IMR-90 (cell line): ENCODE measurements around the gene LEPROT. TPM values are rescaled to one million over a fixed set of nuclear protein-coding genes. Genes with fewer than 3 reads are reported as not detected.

Experiments used
- ATAC-seq: fragments of 200-7000 bp; cut with Tn5 transposase; 2 replicates; pipeline ENCODE4 v1.9.1; 2020; ENCODE audit warnings: low read depth, mild to moderate bottlenecking, moderate library complexity
- BruUV-seq: library from RNA; stranded (reverse); fragments of 400-500 nt; replicated peaks from 2 replicates; lab custom pipeline; 2021; lab: Mats Ljungman, UMichigan
- CTCF ChIA-PET: fragments of 300-600 bp; formaldehyde crosslinking; extraction: SDS; loops from one replicate; lab custom pipeline; 2021; ENCODE audit warnings: antibody characterized with exemption; lab: Yijun Ruan, JAX
- POLR2A ChIA-PET: fragments of 300-600 bp; sonication (Branson Sonifier 250); formaldehyde crosslinking; loops from one replicate; lab custom pipeline; 2022; ENCODE audit warnings: antibody characterized with exemption; ENCODE audit not compliant: unreplicated experiment; lab: Charles Lee
- DNase-seq: peaks from one replicate; pipeline ENCODE4 v3.0.0; 2013
- H2AFZ ChIP-seq: replicated peaks from 2 replicates; pipeline ENCODE3; 2013; ENCODE audit warnings: low read length, mild to moderate bottlenecking; ENCODE audit not compliant: poor library complexity
- H2AK5ac ChIP-seq: 2 replicates; pipeline ENCODE4 v1.6.1; 2013; ENCODE audit warnings: low read depth, low read length, inconsistent platforms
- H2AK9ac ChIP-seq: replicated peaks from 2 replicates; pipeline ENCODE3; 2013; ENCODE audit warnings: mild to moderate bottlenecking, low read depth, low read length, moderate library complexity; ENCODE audit not compliant: poor library complexity
- H2BK120ac ChIP-seq: 2 replicates; pipeline ENCODE4 v1.6.1; 2013; ENCODE audit warnings: low read depth, low read length, inconsistent platforms
- H2BK15ac ChIP-seq: 3 replicates; pipeline ENCODE4 v1.6.1; 2013; ENCODE audit warnings: low read depth, low read length, inconsistent platforms
- H2BK20ac ChIP-seq: 2 replicates; pipeline ENCODE4 v1.6.1; 2013; ENCODE audit warnings: low read depth, mild to moderate bottlenecking, inconsistent platforms, low read length, moderate library complexity
- H2BK5ac ChIP-seq: 2 replicates; pipeline ENCODE4 v1.6.1; 2013; ENCODE audit warnings: mild to moderate bottlenecking, low read depth, low read length, inconsistent platforms; ENCODE audit not compliant: poor library complexity, severe bottlenecking
- H3K14ac ChIP-seq: replicated peaks from 2 replicates; pipeline ENCODE4 v1.6.1; 2013; ENCODE audit warnings: low read depth, low read length, inconsistent platforms
- H3K18ac ChIP-seq: 2 replicates; pipeline ENCODE4 v1.6.1; 2013; ENCODE audit warnings: low read depth, low read length, control low read depth
- H3K23ac ChIP-seq: 2 replicates; pipeline ENCODE4 v1.6.1; 2013; ENCODE audit warnings: low read depth, low read length, inconsistent platforms
- H3K27ac ChIP-seq: 2 replicates; pipeline ENCODE4 v1.5.1; 2013; ENCODE audit warnings: mild to moderate bottlenecking, control low read depth, low read length; ENCODE audit not compliant: insufficient read depth
- H3K27me3 ChIP-seq: 2 replicates; pipeline ENCODE4 v1.6.1; 2013; ENCODE audit warnings: low read length; ENCODE audit not compliant: control insufficient read depth, insufficient read depth
- H3K36me3 ChIP-seq: 2 replicates; pipeline ENCODE4 v1.6.1; 2013; ENCODE audit warnings: low read length, mixed read lengths; ENCODE audit not compliant: control insufficient read depth, insufficient read depth
- H3K4ac ChIP-seq: 2 replicates; pipeline ENCODE4 v1.6.1; 2013; ENCODE audit warnings: low read depth, low read length, inconsistent platforms
- H3K4me1 ChIP-seq: 2 replicates; pipeline ENCODE4 v1.6.1; 2013; ENCODE audit warnings: low read length, mixed read lengths; ENCODE audit not compliant: control insufficient read depth, insufficient read depth
- H3K4me2 ChIP-seq: 2 replicates; pipeline ENCODE4 v1.6.1; 2013; ENCODE audit warnings: low read depth, mild to moderate bottlenecking, control low read depth, low read length, moderate library complexity
- H3K4me3 ChIP-seq: 2 replicates; pipeline ENCODE4 v1.5.1; 2013; ENCODE audit warnings: low read depth, mild to moderate bottlenecking, control low read depth, low read length, moderate library complexity; ENCODE audit not compliant: insufficient read depth
- H3K56ac ChIP-seq: 2 replicates; pipeline ENCODE4 v1.6.1; 2013; ENCODE audit warnings: low read length, inconsistent platforms; ENCODE audit not compliant: insufficient read depth; ENCODE audit errors: extremely low read depth
- H3K79me1 ChIP-seq, 2 experiments: 2 replicates each; pipeline ENCODE4 v1.6.1; 2013; ENCODE audit warnings: low read length in 2 of 2, inconsistent platforms in 1 of 2, low read depth in 1 of 2
- H3K9ac ChIP-seq: 2 replicates; pipeline ENCODE4 v1.6.1; 2013; ENCODE audit warnings: low read depth, low read length, control low read depth
- H3K9me1 ChIP-seq: 2 replicates; pipeline ENCODE4 v1.6.1; 2013; ENCODE audit warnings: low read length, inconsistent platforms; ENCODE audit not compliant: insufficient read depth
- H3K9me3 ChIP-seq: 2 replicates; pipeline ENCODE4 v1.6.1; 2013; ENCODE audit warnings: low read length; ENCODE audit not compliant: control insufficient read depth, insufficient read depth
- H4K20me1 ChIP-seq: 2 replicates; pipeline ENCODE4 v1.6.1; 2013; ENCODE audit warnings: low read length, inconsistent platforms; ENCODE audit not compliant: insufficient read depth
- H4K5ac ChIP-seq: 2 replicates; pipeline ENCODE4 v1.6.1; 2013; ENCODE audit warnings: mild to moderate bottlenecking, low read depth, low read length, control low read depth
- H4K8ac ChIP-seq, 2 experiments: 2 replicates each; pipeline ENCODE4 v1.6.1; 2013; ENCODE audit warnings: low read depth in 2 of 2, low read length in 2 of 2, control low read depth in 1 of 2, inconsistent platforms in 1 of 2
- H4K91ac ChIP-seq: 2 replicates; pipeline ENCODE4 v1.6.1; 2013; ENCODE audit warnings: low read depth, low read length, inconsistent platforms; ENCODE audit not compliant: insufficient read depth
- BHLHE40 ChIP-seq: fragments of 150-350 bp; IDR thresholded peaks from 2 replicates; pipeline ENCODE4 v1.6.1; 2016; ENCODE audit warnings: mild to moderate bottlenecking, low read depth, low read length
- CEBPB ChIP-seq: IDR thresholded peaks from 2 replicates; pipeline ENCODE4 v1.6.1; 2012; ENCODE audit warnings: low read depth, low read length, improper control_type of control experiment
- MAZ ChIP-seq: IDR thresholded peaks from 2 replicates; pipeline ENCODE4 v1.6.1; 2012; ENCODE audit warnings: low read depth, mild to moderate bottlenecking, low read length, improper control_type of control experiment, moderate library complexity, borderline replicate concordance
- MXI1 ChIP-seq: IDR thresholded peaks from 2 replicates; pipeline ENCODE4 v1.6.1; 2012; ENCODE audit warnings: low read depth, mild to moderate bottlenecking, low read length, moderate library complexity, borderline replicate concordance
- NFE2L2 ChIP-seq: fragments of 150-350 bp; IDR thresholded peaks from 2 replicates; pipeline ENCODE4 v1.6.1; 2016; ENCODE audit warnings: low read depth, mild to moderate bottlenecking, low read length
- RAD21 ChIP-seq: IDR thresholded peaks from 2 replicates; pipeline ENCODE4 v1.6.1; 2012; ENCODE audit warnings: low read length, improper control_type of control experiment
- RCOR1 ChIP-seq: IDR thresholded peaks from 2 replicates; pipeline ENCODE4 v1.6.1; 2012; ENCODE audit warnings: mild to moderate bottlenecking, low read length, improper control_type of control experiment; ENCODE audit not compliant: insufficient replicate concordance
- RFX5 ChIP-seq: IDR thresholded peaks from 2 replicates; pipeline ENCODE4 v1.8.0; 2012; ENCODE audit warnings: low read depth, mild to moderate bottlenecking, low read length, moderate library complexity
- SMC3 ChIP-seq: fragments of 150-350 bp; IDR thresholded peaks from 2 replicates; pipeline ENCODE4 v1.6.1; 2016; ENCODE audit warnings: low read depth, mild to moderate bottlenecking, antibody characterized with exemption, low read length, moderate library complexity
- WGBS, 2 experiments: methylation state at CpG; one replicate each; pipeline versions ENCODE4 v1.1.5 to v1.1.7; 2013; ENCODE audit warnings: missing lambda C conversion rate in 2 of 2; ENCODE audit not compliant: insufficient read length in 1 of 2; ENCODE audit errors: extremely low coverage in 2 of 2; 5-methylcytosine and 5-hydroxymethylcytosine counted together
- dilution Hi-C: fragments of 300-500 bp; cut with HindIII; formaldehyde crosslinking; loops from one replicate; pipeline ENCODE4 v1.14.3; 2018; ENCODE audit warnings: low sequenced_read_pairs; ENCODE audit not compliant: unreplicated experiment
- in situ Hi-C: fragments of 300-500 bp; cut with MboI; formaldehyde crosslinking; loops from 3 replicates; pipeline ENCODE4 v1.14.3; 2019; ENCODE audit warnings: low sequenced_read_pairs, inconsistent platforms, mixed read lengths
- intact Hi-C: fragments of 100-400 bp; cut with micrococcal nuclease; formaldehyde crosslinking; loops from 2 replicates; pipeline ENCODE4 v1.10.0; 2022
- polyA plus RNA-seq, 3 experiments: library from polyadenylated mRNA; depleted of rRNA; stranded (reverse); fragments of >200 nt; gene quantifications; 2 replicates each; pipeline ENCODE4 v1.2.3, GENCODE V29; 2012; ENCODE audit warnings: low replicate concordance in 1 of 3
- total RNA-seq: library from RNA; depleted of rRNA; stranded (reverse); fragments of >200 nt; gene quantifications from 2 replicates; pipeline ENCODE4 v1.2.3, GENCODE V29; 2012
- TF ChIP-seq, protein P1 (sequence below): fragments of 150-350 bp; IDR thresholded peaks from 2 replicates; pipeline ENCODE4 v1.6.1; 2017; ENCODE audit warnings: mild to moderate bottlenecking, antibody characterized with exemption, low read length, low read depth
- TF ChIP-seq, protein P2 (sequence below): fragments of 150-350 bp; IDR thresholded peaks from 2 replicates; pipeline ENCODE4 v1.6.1; 2016; ENCODE audit warnings: low read depth, mild to moderate bottlenecking, low read length, moderate library complexity, borderline replicate concordance
- TF ChIP-seq, protein P3 (sequence below): conservative IDR thresholded peaks from 2 replicates; pipeline ENCODE4 v1.5.1; 2012; ENCODE audit warnings: mild to moderate bottlenecking, low read depth, low read length, improper control_type of control experiment

The LEPROT gene
- total and polyA plus RNA-seq, 2 of the 4 experiments (the other 2 are of a cell fraction), result 21.0 to 40.2 TPM

DNA sequence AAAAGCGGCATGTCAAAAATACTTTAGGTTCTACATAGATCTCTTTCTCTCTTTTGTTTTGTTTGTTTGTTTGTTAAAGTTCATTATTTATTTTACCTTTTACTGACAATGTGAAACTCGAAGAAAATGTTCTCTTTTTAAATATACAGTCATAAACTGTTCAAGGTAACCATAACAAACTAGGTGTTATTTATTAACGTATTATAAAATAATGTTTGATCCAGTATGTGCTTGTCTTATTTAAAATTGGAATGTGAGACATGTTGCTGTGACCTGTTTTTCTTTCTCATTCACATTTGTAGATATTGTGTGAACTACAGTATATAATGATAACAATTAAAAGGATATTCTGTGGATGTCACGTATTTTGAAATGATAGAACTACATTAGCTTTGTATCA is 5.9 kb upstream of the LEPROT start:
- ATAC-seq (no peak), DNase-seq (no peak)
- no peak overlapping the region for H2BK15ac ChIP-seq
- intact Hi-C loops (no loop called here), dilution Hi-C loops (no loop called here), in situ Hi-C loops (no loop called here)
- peaks cover 2% of the 10 kb centered on the region; the same call in 1 of the 2 replicates for H3K4me1 ChIP-seq
- H4K8ac ChIP-seq, result no peak overlapping the region
- no peak overlapping the region for H3K9ac ChIP-seq
- H3K27ac ChIP-seq, result no peak overlapping the region
- POLR2A ChIA-PET, result no interaction called here
- H2AFZ ChIP-seq, result no peak overlapping the region
- no peaks in the 10 kb centered on the region for H3K27me3 ChIP-seq
- CTCF ChIA-PET, result interaction anchor here (0.6 kb wide), 2 partner anchors 354 to 397 kb away, joined by 3 to 7 read pairs; no protein-coding TSS in a partner anchor
- BruUV-seq, result no TSS peak
- H2BK20ac ChIP-seq, result no peak overlapping the region
- H3K36me3 ChIP-seq, result no peaks in the 10 kb centered on the region
- H3K9me3 ChIP-seq, result no peaks in the 10 kb centered on the region
- TF ChIP-seq RFX5, result no peak
- TF ChIP-seq BHLHE40, result no peak
- TF ChIP-seq, protein P1, sequence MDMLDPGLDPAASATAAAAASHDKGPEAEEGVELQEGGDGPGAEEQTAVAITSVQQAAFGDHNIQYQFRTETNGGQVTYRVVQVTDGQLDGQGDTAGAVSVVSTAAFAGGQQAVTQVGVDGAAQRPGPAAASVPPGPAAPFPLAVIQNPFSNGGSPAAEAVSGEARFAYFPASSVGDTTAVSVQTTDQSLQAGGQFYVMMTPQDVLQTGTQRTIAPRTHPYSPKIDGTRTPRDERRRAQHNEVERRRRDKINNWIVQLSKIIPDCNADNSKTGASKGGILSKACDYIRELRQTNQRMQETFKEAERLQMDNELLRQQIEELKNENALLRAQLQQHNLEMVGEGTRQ, result no peak
- TF ChIP-seq, protein P2, sequence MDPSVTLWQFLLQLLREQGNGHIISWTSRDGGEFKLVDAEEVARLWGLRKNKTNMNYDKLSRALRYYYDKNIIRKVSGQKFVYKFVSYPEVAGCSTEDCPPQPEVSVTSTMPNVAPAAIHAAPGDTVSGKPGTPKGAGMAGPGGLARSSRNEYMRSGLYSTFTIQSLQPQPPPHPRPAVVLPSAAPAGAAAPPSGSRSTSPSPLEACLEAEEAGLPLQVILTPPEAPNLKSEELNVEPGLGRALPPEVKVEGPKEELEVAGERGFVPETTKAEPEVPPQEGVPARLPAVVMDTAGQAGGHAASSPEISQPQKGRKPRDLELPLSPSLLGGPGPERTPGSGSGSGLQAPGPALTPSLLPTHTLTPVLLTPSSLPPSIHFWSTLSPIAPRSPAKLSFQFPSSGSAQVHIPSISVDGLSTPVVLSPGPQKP, result no peak
- TF ChIP-seq RAD21, result no peak
- no peak for TF ChIP-seq CEBPB
- TF ChIP-seq NFE2L2, result no peak
- TF ChIP-seq RCOR1, result no peak
- TF ChIP-seq SMC3, result no peak
- TF ChIP-seq, protein P3, sequence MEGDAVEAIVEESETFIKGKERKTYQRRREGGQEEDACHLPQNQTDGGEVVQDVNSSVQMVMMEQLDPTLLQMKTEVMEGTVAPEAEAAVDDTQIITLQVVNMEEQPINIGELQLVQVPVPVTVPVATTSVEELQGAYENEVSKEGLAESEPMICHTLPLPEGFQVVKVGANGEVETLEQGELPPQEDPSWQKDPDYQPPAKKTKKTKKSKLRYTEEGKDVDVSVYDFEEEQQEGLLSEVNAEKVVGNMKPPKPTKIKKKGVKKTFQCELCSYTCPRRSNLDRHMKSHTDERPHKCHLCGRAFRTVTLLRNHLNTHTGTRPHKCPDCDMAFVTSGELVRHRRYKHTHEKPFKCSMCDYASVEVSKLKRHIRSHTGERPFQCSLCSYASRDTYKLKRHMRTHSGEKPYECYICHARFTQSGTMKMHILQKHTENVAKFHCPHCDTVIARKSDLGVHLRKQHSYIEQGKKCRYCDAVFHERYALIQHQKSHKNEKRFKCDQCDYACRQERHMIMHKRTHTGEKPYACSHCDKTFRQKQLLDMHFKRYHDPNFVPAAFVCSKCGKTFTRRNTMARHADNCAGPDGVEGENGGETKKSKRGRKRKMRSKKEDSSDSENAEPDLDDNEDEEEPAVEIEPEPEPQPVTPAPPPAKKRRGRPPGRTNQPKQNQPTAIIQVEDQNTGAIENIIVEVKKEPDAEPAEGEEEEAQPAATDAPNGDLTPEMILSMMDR, result no peak
- no peak for TF ChIP-seq MXI1
- TF ChIP-seq MAZ, result no peak
- no peak overlapping the region for H2BK120ac ChIP-seq
- no peak overlapping the region for H3K23ac ChIP-seq
- H3K4me2 ChIP-seq, result no peak overlapping the region
- H2AK5ac ChIP-seq, result no peak overlapping the region
- H3K18ac ChIP-seq, result no peak overlapping the region
- no peak overlapping the region for H2BK5ac ChIP-seq
- H4K5ac ChIP-seq, result no peak overlapping the region
- H2AK9ac ChIP-seq, result no peak overlapping the region
- H4K20me1 ChIP-seq, result no peaks in the 10 kb centered on the region
- H3K9me1 ChIP-seq, result no peaks in the 10 kb centered on the region; the same call in 1 of the 2 replicates
- no peak overlapping the region for H3K14ac ChIP-seq
- no CpG with 5 or more reads among the region's 4 CpGs for WGBS, 2 experiments
- no peak overlapping the region for H3K4ac ChIP-seq
- H4K91ac ChIP-seq, result no peak overlapping the region
- H3K56ac ChIP-seq, result no peak overlapping the region
- no peak overlapping the region for H3K4me3 ChIP-seq
- no peaks in the 10 kb centered on the region for H3K79me1 ChIP-seq
